Right lobe of liver (tissue), 4 donors: ENCODE measurements around the gene SLC6A3.

Experiments used
- POLR2A ChIP-seq: fragments of 450-650 bp; IDR thresholded peaks from one replicate; pipeline ENCODE4 v1.6.1; 2017; ENCODE audit warnings: antibody characterized with exemption, mild to moderate bottlenecking
- TF ChIP-seq, protein P1 (sequence below), 4 donors: fragments of 200-600 bp in 3 of 4; fragments of 450-650 bp in 1 of 4; IDR thresholded peaks; one replicate each; pipeline versions ENCODE4 v1.5.1 to v1.8.0; 2016 to 2022; ENCODE audit warnings: antibody characterized with exemption in 4 of 4, mild to moderate bottlenecking in 2 of 4
- donor health status: DM: no; HTN: no; CAD: no.
- donor health status: DM: no; HTN: no; CAD: no.
- donor health status: DM: no; HTN: yes; CAD: no.

DNA sequence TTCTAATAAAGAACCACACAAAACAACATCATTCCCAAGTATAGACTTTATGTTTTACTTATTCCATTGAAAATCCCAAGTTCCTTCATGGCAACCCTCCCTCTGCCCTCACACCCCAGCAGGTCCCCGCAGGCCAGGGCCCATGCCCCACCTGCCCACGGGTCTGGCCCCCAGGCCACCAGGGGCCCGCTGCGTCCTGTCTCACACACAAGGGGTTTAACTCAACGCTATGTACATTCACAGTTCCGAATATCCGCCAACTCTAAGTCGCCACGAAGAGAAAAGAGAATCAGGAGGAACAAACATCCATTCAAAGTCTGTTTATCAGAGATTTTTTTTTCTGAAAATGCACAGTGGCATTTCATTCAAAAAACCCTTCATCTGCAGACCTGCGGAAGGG is 16.2 kb upstream of the SLC6A3 start:
- TF ChIP-seq, protein P1, sequence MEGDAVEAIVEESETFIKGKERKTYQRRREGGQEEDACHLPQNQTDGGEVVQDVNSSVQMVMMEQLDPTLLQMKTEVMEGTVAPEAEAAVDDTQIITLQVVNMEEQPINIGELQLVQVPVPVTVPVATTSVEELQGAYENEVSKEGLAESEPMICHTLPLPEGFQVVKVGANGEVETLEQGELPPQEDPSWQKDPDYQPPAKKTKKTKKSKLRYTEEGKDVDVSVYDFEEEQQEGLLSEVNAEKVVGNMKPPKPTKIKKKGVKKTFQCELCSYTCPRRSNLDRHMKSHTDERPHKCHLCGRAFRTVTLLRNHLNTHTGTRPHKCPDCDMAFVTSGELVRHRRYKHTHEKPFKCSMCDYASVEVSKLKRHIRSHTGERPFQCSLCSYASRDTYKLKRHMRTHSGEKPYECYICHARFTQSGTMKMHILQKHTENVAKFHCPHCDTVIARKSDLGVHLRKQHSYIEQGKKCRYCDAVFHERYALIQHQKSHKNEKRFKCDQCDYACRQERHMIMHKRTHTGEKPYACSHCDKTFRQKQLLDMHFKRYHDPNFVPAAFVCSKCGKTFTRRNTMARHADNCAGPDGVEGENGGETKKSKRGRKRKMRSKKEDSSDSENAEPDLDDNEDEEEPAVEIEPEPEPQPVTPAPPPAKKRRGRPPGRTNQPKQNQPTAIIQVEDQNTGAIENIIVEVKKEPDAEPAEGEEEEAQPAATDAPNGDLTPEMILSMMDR (IDR thresholded peaks at IDR 0.05): no peak
- no peak for TF ChIP-seq POLR2A
